B cell (primary cell): Measurements from ENCODE around the gene PRDM15. TPM values are rescaled to one million over a fixed set of nuclear protein-coding genes. Genes with fewer than 3 reads are reported as not detected.
A peak's percentile ranks its signal among the peaks of the same experiment; 100 is the strongest.

Source experiments
- ATAC-seq: fragments of 200-7000 bp; cut with Tn5 transposase; one replicate; pipeline ENCODE4 v1.10.0; 2021; ENCODE audit warnings: low read depth, mild to moderate bottlenecking, moderate number of reproducible peaks, moderate library complexity
- CTCF ChIA-PET: fragments of 350-600 bp; sonication (Branson Sonifier 250); formaldehyde crosslinking; loops from one replicate; lab custom pipeline; 2021; ENCODE audit warnings: antibody characterized with exemption, inconsistent platforms; lab: Charles Lee
- POLR2A ChIA-PET: fragments of 350-600 bp; sonication (Branson Sonifier 250); formaldehyde crosslinking; loops from one replicate; lab custom pipeline; 2021; ENCODE audit warnings: antibody characterized with exemption; lab: Charles Lee
- DNase-seq: peaks from one replicate; pipeline ENCODE4 v3.0.0; 2013
- H2AFZ ChIP-seq: 2 replicates; pipeline ENCODE4 v1.6.1; 2012; ENCODE audit warnings: mild to moderate bottlenecking, low read depth, low read length; ENCODE audit not compliant: insufficient read depth, poor library complexity, severe bottlenecking
- H3K27ac ChIP-seq, 2 donors: 1 replicate in 1 of 2; 2 replicates in 1 of 2; pipeline ENCODE4 v1.5.1; 2012 to 2013; ENCODE audit warnings: low read length in 2 of 2, mild to moderate bottlenecking in 2 of 2, moderate library complexity in 1 of 2
- H3K27me3 ChIP-seq, 4 experiments: fragments of 200-600 bp in 1 of 4; sonication (generic) in 1 of 4; replicated peaks in 1 of 4; 1 replicate in 2 of 4; 2 replicates in 2 of 4; pipeline versions ENCODE4 v1.6.1 to v1.7.0; 2013 to 2016; ENCODE audit warnings: low read length in 3 of 4, mild to moderate bottlenecking in 2 of 4, mixed read lengths in 1 of 4, moderate library complexity in 1 of 4; ENCODE audit not compliant: insufficient read depth in 4 of 4, control insufficient read depth in 3 of 4; ENCODE audit errors: control extremely low read depth in 1 of 4
- H3K36me3 ChIP-seq, 2 experiments: replicated peaks in 1 of 2; 1 replicate in 1 of 2; 2 replicates in 1 of 2; pipeline versions ENCODE4 v1.6.1 to v1.7.1; 2013; ENCODE audit warnings: low read length in 1 of 2; ENCODE audit not compliant: insufficient read depth in 2 of 2, control insufficient read depth in 1 of 2; ENCODE audit errors: control extremely low read depth in 1 of 2, extremely low read depth in 1 of 2
- H3K4me1 ChIP-seq, 2 donors: fragments of 200-600 bp in 1 of 2; sonication (generic) in 1 of 2; 1 replicate in 1 of 2; 2 replicates in 1 of 2; pipeline versions ENCODE4 v1.5.1 to v1.6.1; 2013 to 2017; ENCODE audit warnings: low read length in 2 of 2; ENCODE audit not compliant: control insufficient read depth in 2 of 2, insufficient read depth in 2 of 2
- H3K4me2 ChIP-seq: replicated peaks from 2 replicates; pipeline ENCODE3; 2012; ENCODE audit warnings: mild to moderate bottlenecking, low read depth, low read length; ENCODE audit not compliant: poor library complexity, severe bottlenecking
- H3K4me3 ChIP-seq, 5 experiments: fragments of 200-600 bp in 1 of 5; sonication (generic) in 1 of 5; 1 replicate in 3 of 5; 2 replicates in 2 of 5; pipeline versions ENCODE4 v1.5.1 to v1.7.0; 2011 to 2016; ENCODE audit warnings: low read length in 4 of 5, mild to moderate bottlenecking in 4 of 5, low read depth in 2 of 5, control low read depth in 1 of 5, moderate library complexity in 1 of 5; ENCODE audit not compliant: insufficient read depth in 1 of 5; ENCODE audit errors: control extremely low read depth in 1 of 5, extremely low read depth in 1 of 5
- H3K79me2 ChIP-seq: fragments of 200-600 bp; sonication (generic); one replicate; pipeline ENCODE4 v1.6.0; 2016; ENCODE audit warnings: low read length; ENCODE audit not compliant: control insufficient read depth, insufficient read depth
- H3K9ac ChIP-seq: fragments of 200-600 bp; sonication (generic); 2 replicates; pipeline ENCODE4 v1.6.1; 2017; ENCODE audit warnings: mild to moderate bottlenecking, low read length, moderate library complexity
- H3K9me3 ChIP-seq, 3 donors: one replicate each; pipeline versions ENCODE4 v1.6.1 to v1.7.1; 2013; ENCODE audit warnings: low read length in 2 of 3; ENCODE audit not compliant: control insufficient read depth in 2 of 3, insufficient read depth in 1 of 3; ENCODE audit errors: control extremely low read depth in 1 of 3
- H4K20me1 ChIP-seq: 2 replicates; pipeline ENCODE4 v1.6.0; 2012; ENCODE audit warnings: mild to moderate bottlenecking, low read length; ENCODE audit not compliant: insufficient read depth, control insufficient read depth, poor library complexity, severe bottlenecking
- H3K27ac Mint-ChIP-seq: one replicate; pipeline ENCODE4 v1.8.0; 2021; ENCODE audit warnings: mixed read lengths
- H3K27me3 Mint-ChIP-seq: one replicate; pipeline ENCODE4 v1.8.0; 2021; ENCODE audit warnings: mixed read lengths
- H3K4me1 Mint-ChIP-seq: one replicate; pipeline ENCODE4 v1.8.0; 2021; ENCODE audit warnings: mixed read lengths
- H3K4me3 Mint-ChIP-seq: one replicate; pipeline ENCODE4 v1.8.0; 2021; ENCODE audit warnings: mixed read lengths
- H3K9me3 Mint-ChIP-seq: one replicate; pipeline ENCODE4 v1.8.0; 2022; ENCODE audit warnings: mixed read lengths; ENCODE audit not compliant: insufficient read depth
- EZH2 ChIP-seq: IDR thresholded peaks from 2 replicates; pipeline ENCODE4 v1.6.1; 2012; ENCODE audit warnings: borderline replicate concordance, low read depth, mild to moderate bottlenecking, moderate library complexity, low read length; ENCODE audit not compliant: insufficient read depth, poor library complexity, severe bottlenecking
- WGBS: methylation state at CpG from one replicate; pipeline ENCODE4 v1.1.5; 2013; ENCODE audit warnings: missing lambda C conversion rate; ENCODE audit not compliant: insufficient coverage; 5-methylcytosine and 5-hydroxymethylcytosine counted together
- intact Hi-C: fragments of 100-400 bp; cut with micrococcal nuclease; formaldehyde crosslinking; loops from one replicate; pipeline ENCODE4 v1.10.0; 2022
- polyA plus RNA-seq: library from polyadenylated mRNA; depleted of rRNA; stranded (reverse); fragments of >200 nt; gene quantifications from 2 replicates; pipeline ENCODE4 v1.2.3, GENCODE V29; 2012
- total RNA-seq, 2 donors: library from RNA; stranded (reverse); fragments of 120-200 nt in 1 of 2; gene quantifications; 1 replicate in 1 of 2; 2 replicates in 1 of 2; pipeline versions ENCODE4 v1.2.3 to v1.2.4, GENCODE V29; 2013 to 2022
- TF ChIP-seq, protein P1 (sequence below): fragments of 200-600 bp; IDR thresholded peaks from one replicate; pipeline ENCODE4 v1.8.0; 2022; ENCODE audit warnings: antibody characterized with exemption, mild to moderate bottlenecking

PRDM15 gene
- total and polyA plus RNA-seq, 2 donors (not counting 1 experiment from before 2014, with no cell fraction given), result 21.3 to 29.2 TPM

DNA sequence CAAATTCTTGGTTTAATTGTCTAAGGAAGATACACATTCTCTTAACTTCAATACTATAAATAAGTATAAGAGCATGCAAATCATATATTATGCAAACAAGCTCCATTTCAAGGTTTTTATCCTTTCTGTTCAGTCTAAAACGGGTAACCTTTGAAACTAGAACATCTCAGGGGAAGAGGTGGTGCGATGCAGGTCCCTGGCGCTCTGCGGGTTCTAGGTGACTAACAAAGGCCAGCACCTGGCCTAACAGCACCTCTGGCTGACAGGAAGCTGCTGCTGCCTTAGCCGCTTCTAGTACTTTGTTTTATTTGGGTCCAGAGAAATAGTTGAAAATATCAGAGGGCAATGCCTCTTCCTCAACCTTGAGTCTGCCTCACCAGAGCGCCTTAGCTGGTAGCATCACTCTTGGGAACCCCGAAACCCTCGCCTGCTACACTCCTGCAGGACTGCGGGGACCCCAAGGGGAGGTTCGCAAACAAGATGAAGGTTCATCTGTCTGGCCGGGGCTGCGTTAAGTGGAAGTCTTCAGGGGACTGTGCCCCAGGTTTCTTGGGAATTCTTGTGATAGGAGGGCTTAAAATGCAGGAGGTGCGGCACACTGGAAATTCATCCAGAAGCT lies 45.5 kb downstream of the PRDM15 start:
- 73% methylated on average over 11 of the region's 13 CpGs for WGBS
- H3K27me3 ChIP-seq, result no peaks in the 10 kb centered on the region
- peaks cover 2 to 42% of the 10 kb centered on the region in 2 experiments for H3K36me3 ChIP-seq
- peaks cover 47% of the 10 kb centered on the region for H3K4me1 Mint-ChIP-seq
- ChIA-PET POLR2A (no interaction called here), CTCF (interaction anchor here (0.6 to 2.1 kb wide), 3 partner anchors 17 to 284 kb away, joined by 3 to 9 read pairs (median 6); no protein-coding TSS in a partner anchor)
- peak overlapping the region; percentile 76 for H3K27ac Mint-ChIP-seq
- peak overlapping the region; percentile 42 for H3K4me2 ChIP-seq
- no peak overlapping the region for H2AFZ ChIP-seq
- peaks cover 6 to 42% of the 10 kb centered on the region in 2 donors for H3K4me1 ChIP-seq
- H4K20me1 ChIP-seq, result no peaks in the 10 kb centered on the region
- no peaks in the 10 kb centered on the region for H3K9me3 Mint-ChIP-seq
- peak overlapping the region; percentile 13 for H3K9ac ChIP-seq
- TF ChIP-seq, protein P1, sequence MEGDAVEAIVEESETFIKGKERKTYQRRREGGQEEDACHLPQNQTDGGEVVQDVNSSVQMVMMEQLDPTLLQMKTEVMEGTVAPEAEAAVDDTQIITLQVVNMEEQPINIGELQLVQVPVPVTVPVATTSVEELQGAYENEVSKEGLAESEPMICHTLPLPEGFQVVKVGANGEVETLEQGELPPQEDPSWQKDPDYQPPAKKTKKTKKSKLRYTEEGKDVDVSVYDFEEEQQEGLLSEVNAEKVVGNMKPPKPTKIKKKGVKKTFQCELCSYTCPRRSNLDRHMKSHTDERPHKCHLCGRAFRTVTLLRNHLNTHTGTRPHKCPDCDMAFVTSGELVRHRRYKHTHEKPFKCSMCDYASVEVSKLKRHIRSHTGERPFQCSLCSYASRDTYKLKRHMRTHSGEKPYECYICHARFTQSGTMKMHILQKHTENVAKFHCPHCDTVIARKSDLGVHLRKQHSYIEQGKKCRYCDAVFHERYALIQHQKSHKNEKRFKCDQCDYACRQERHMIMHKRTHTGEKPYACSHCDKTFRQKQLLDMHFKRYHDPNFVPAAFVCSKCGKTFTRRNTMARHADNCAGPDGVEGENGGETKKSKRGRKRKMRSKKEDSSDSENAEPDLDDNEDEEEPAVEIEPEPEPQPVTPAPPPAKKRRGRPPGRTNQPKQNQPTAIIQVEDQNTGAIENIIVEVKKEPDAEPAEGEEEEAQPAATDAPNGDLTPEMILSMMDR, result no peak
- TF ChIP-seq EZH2, result no peak
- H3K27me3 Mint-ChIP-seq, result no peaks in the 10 kb centered on the region
- H3K27ac ChIP-seq, result peak overlapping the region; percentile 6 to 15
- H3K79me2 ChIP-seq, result no peaks in the 10 kb centered on the region
- no peaks in the 10 kb centered on the region for H3K9me3 ChIP-seq
- H3K4me3 ChIP-seq, result no peak overlapping the region
- peak overlapping the region; percentile 49 for H3K4me3 Mint-ChIP-seq
- DNase-seq (peak; percentile 32), ATAC-seq (peak; percentile 53)
- intact Hi-C loops, result loop anchor here (5.0 kb wide), 1 partner anchor 34 kb away; no protein-coding TSS in a partner anchor
